Smooth muscle cell (in vitro differentiated cells): ENCODE data around the gene CCDC85A. TPM values are rescaled to one million over a fixed set of nuclear protein-coding genes. Genes with fewer than 3 reads are reported as not detected.

Source experiments
- DNase-seq: peaks from one replicate; lab custom pipeline; 2025; ENCODE audit not compliant: unreplicated experiment; lab: John Stamatoyannopoulos, UW
- H2AFZ ChIP-seq: fragments of 200-600 bp; sonication (generic); 2 replicates; pipeline ENCODE4 v1.6.0; 2016; ENCODE audit warnings: antibody characterized with exemption, low read depth, mild to moderate bottlenecking
- H3F3A ChIP-seq: fragments of 200-600 bp; sonication (generic); 2 replicates; pipeline ENCODE4 v1.6.0; 2017; ENCODE audit warnings: antibody characterized with exemption, low read depth
- H3K27ac ChIP-seq: fragments of 200-600 bp; sonication (generic); 2 replicates; pipeline ENCODE4 v1.5.1; 2016; ENCODE audit warnings: low read depth, mild to moderate bottlenecking
- H3K27me3 ChIP-seq: fragments of 200-600 bp; sonication (generic); 2 replicates; pipeline ENCODE4 v1.6.1; 2016; ENCODE audit warnings: low read depth, mild to moderate bottlenecking
- H3K36me3 ChIP-seq: fragments of 200-600 bp; sonication (generic); 2 replicates; pipeline ENCODE4 v1.5.1; 2016; ENCODE audit warnings: low read depth
- H3K4me1 ChIP-seq: fragments of 200-600 bp; sonication (generic); 2 replicates; pipeline ENCODE4 v1.5.1; 2016; ENCODE audit warnings: low read depth
- H3K4me2 ChIP-seq: fragments of 200-600 bp; sonication (generic); 2 replicates; pipeline ENCODE4 v1.6.0; 2016; ENCODE audit warnings: mild to moderate bottlenecking
- H3K4me3 ChIP-seq: fragments of 200-600 bp; sonication (generic); 2 replicates; pipeline ENCODE4 v1.5.1; 2016; ENCODE audit warnings: mild to moderate bottlenecking
- H3K79me2 ChIP-seq: fragments of 200-600 bp; sonication (generic); 2 replicates; pipeline ENCODE4 v1.6.0; 2016; ENCODE audit warnings: low read depth, mild to moderate bottlenecking
- H3K9ac ChIP-seq: fragments of 200-600 bp; sonication (generic); 2 replicates; pipeline ENCODE4 v1.6.0; 2016; ENCODE audit warnings: low read depth
- H3K9me3 ChIP-seq: fragments of 200-600 bp; sonication (generic); replicated peaks from 2 replicates; pipeline ENCODE4 v1.5.1; 2016; ENCODE audit warnings: low read depth
- H4K20me1 ChIP-seq: fragments of 200-600 bp; sonication (generic); 2 replicates; pipeline ENCODE4 v1.6.0; 2016; ENCODE audit warnings: low read depth
- CTCF ChIP-seq: fragments of 200-600 bp; sonication (generic); IDR thresholded peaks from 2 replicates; pipeline ENCODE4 v1.5.1; 2017; ENCODE audit warnings: borderline replicate concordance, mild to moderate bottlenecking, antibody characterized with exemption; ENCODE audit not compliant: insufficient read depth, poor library complexity, severe bottlenecking
- WGBS: methylation state at CpG from one replicate; pipeline ENCODE4 v1.1.7; 2016; ENCODE audit warnings: low lambda C conversion rate; 5-methylcytosine and 5-hydroxymethylcytosine counted together
- polyA plus RNA-seq: library from polyadenylated mRNA; unstranded; fragments of >200 nt; fragmentation: Nextera tagmentation; extraction: Ambion mirVana; gene quantifications from 2 replicates; pipeline ENCODE4 v1.2.1, GENCODE V29; 2016
- total RNA-seq: library from RNA; depleted of rRNA; stranded (reverse); fragments of >200 nt; gene quantifications from 2 replicates; pipeline ENCODE4 v1.2.3, GENCODE V29; 2014

Gene CCDC85A
- total and polyA plus RNA-seq, 2 experiments from 2014 or later: 0.67 to 2.1 TPM

DNA sequence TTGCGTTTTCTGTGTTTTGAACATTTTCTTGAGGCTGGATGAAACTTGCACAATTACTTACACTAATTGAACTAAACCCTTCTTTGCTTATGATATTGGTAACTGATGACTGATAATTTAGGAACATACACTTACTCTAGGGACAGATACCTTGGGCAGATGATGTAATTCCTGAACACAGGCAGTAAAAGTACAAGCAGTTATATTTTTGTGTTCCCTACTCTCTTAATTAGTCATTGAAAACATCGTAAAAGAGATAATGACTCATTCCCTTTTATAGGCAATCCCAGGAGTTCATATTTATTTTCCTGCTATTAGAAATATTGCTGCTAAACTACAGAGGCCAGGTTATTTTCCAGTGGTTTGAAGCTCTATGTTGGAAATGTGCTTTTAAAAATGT is 46.4 kb downstream of the CCDC85A start:
- H3K4me3 ChIP-seq: no peak overlapping the region
- H3K9ac ChIP-seq: no peak overlapping the region
- H3K4me2 ChIP-seq: no peak overlapping the region
- H2AFZ ChIP-seq: no peak overlapping the region
- 54% methylated on average over 2 of the region's 2 CpGs for WGBS
- H3K4me1 ChIP-seq: peaks cover 5% of the 10 kb centered on the region
- no peak for DNase-seq
- H3F3A ChIP-seq: no peaks in the 10 kb centered on the region
- H3K27ac ChIP-seq: no peak overlapping the region
- no peaks in the 10 kb centered on the region for H3K79me2 ChIP-seq
- H4K20me1 ChIP-seq: no peaks in the 10 kb centered on the region
- no peak for TF ChIP-seq CTCF
- no peaks in the 10 kb centered on the region for H3K27me3 ChIP-seq
- no peaks in the 10 kb centered on the region for H3K36me3 ChIP-seq
- H3K9me3 ChIP-seq: no peaks in the 10 kb centered on the region

DNA sequence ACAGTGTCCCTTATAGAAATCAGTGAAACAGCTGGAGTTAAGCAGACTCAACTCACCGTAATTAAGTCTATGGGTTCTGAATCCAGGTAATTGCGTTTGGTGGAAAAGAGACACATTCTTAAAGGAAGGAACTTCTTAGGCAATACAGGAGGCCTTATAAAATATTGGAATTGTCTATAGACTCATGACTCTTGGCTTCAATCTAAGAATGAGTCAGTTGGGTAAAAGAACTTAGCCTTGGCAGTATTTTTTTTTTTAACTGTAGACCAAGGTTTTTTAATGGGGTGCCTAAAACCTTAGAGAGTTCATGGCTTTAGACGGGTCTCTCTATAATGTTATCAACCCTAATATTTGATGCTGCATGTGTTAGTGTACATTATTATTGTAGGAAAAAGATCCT is 47.6 kb downstream of the CCDC85A start:
- WGBS: 87% methylated on average over 3 of the region's 3 CpGs
- H3K4me1 ChIP-seq: peaks cover 8% of the 10 kb centered on the region
- no peak overlapping the region for H3K4me2 ChIP-seq
- no peak overlapping the region for H3K27ac ChIP-seq
- no peaks in the 10 kb centered on the region for H3F3A ChIP-seq
- DNase-seq: no peak
- no peaks in the 10 kb centered on the region for H3K79me2 ChIP-seq
- H4K20me1 ChIP-seq: no peaks in the 10 kb centered on the region
- H3K9ac ChIP-seq: no peak overlapping the region
- no peaks in the 10 kb centered on the region for H3K9me3 ChIP-seq
- no peak overlapping the region for H2AFZ ChIP-seq
- no peaks in the 10 kb centered on the region for H3K27me3 ChIP-seq
- no peak overlapping the region for H3K4me3 ChIP-seq
- no peaks in the 10 kb centered on the region for H3K36me3 ChIP-seq
- no peak for TF ChIP-seq CTCF

DNA sequence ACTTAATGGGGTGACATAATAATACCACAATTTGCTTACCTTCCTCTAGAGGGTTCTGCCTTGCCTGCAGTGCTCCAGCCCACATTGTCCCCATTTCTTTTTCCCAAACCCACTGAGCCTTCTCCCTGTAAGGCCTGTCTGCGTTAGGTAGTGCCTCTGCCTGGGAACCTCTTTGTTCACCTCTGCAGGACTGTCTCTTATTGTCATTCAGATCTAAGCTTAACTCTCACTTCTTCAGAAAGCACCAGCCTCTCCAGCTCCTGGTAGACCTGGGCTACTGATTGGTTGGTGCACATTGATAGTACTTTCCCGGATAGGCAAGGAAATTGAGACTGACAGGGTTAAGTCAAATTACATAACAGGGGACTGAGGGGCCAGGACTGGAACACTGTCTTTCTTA is 49.1 kb downstream of the CCDC85A start:
- Histone ChIP-seq H3F3A (no peaks in the 10 kb centered on the region), H3K36me3 (no peaks in the 10 kb centered on the region), H3K4me3 (no peak overlapping the region), H4K20me1 (no peaks in the 10 kb centered on the region), H3K79me2 (no peaks in the 10 kb centered on the region), H3K9ac (no peak overlapping the region), H3K4me1 (peaks cover 8% of the 10 kb centered on the region), H3K4me2 (no peak overlapping the region), H3K27ac (no peak overlapping the region), H3K9me3 (no peaks in the 10 kb centered on the region), H2AFZ (no peak overlapping the region), H3K27me3 (no peaks in the 10 kb centered on the region)
- TF ChIP-seq CTCF: no peak
- no peak for DNase-seq
- WGBS: 79% methylated on average over 2 of the region's 2 CpGs

DNA sequence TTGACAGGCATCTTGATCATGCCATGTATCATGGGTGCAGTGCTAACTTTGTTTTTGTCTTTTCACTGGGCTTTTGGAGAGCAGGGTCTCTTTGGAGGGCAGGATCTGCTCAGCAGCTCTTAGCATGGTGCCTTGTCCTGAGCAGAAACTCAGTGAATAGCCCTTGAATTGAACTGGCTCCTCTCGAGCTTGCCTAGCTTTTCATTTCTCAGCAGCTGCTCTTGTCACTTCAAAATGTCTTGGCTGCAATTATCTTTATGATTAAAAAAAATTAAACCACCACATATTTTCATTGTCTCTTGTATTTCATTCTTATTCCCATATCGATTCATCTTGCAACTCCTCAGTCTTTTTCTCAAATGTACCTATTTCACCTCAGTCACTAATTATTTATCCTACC is 50.5 kb downstream of the CCDC85A start:
- Histone ChIP-seq H3K27ac (no peak overlapping the region), H3K9ac (no peak overlapping the region), H2AFZ (no peak overlapping the region), H4K20me1 (no peaks in the 10 kb centered on the region), H3F3A (no peaks in the 10 kb centered on the region), H3K79me2 (no peaks in the 10 kb centered on the region), H3K4me2 (no peak overlapping the region), H3K4me3 (no peak overlapping the region), H3K36me3 (no peaks in the 10 kb centered on the region), H3K27me3 (no peaks in the 10 kb centered on the region), H3K4me1 (peaks cover 8% of the 10 kb centered on the region), H3K9me3 (no peaks in the 10 kb centered on the region)
- TF ChIP-seq CTCF: no peak
- DNase-seq: no peak
- WGBS: 92% methylated on average over 2 of the region's 2 CpGs
